ES-I3 (cell line): Measurements from ENCODE around the gene CREB1.

Experiments
- H3K36me3 ChIP-seq: 2 replicates; pipeline ENCODE4 v1.6.1; 2013; ENCODE audit warnings: mild to moderate bottlenecking, low read length, control low read depth, moderate library complexity; ENCODE audit not compliant: insufficient read depth
- H3K4me1 ChIP-seq: 2 replicates; pipeline ENCODE4 v1.6.1; 2013; ENCODE audit warnings: mild to moderate bottlenecking, control low read depth, low read length; ENCODE audit not compliant: insufficient read depth
- H3K9ac ChIP-seq: 2 replicates; pipeline ENCODE4 v1.6.1; 2013; ENCODE audit warnings: low read depth, mild to moderate bottlenecking, low read length, moderate library complexity
- H3K9me3 ChIP-seq: 2 replicates; pipeline ENCODE4 v1.6.1; 2013; ENCODE audit warnings: mild to moderate bottlenecking, low read length, moderate library complexity; ENCODE audit not compliant: control insufficient read depth, insufficient read depth

CREB1 gene

DNA sequence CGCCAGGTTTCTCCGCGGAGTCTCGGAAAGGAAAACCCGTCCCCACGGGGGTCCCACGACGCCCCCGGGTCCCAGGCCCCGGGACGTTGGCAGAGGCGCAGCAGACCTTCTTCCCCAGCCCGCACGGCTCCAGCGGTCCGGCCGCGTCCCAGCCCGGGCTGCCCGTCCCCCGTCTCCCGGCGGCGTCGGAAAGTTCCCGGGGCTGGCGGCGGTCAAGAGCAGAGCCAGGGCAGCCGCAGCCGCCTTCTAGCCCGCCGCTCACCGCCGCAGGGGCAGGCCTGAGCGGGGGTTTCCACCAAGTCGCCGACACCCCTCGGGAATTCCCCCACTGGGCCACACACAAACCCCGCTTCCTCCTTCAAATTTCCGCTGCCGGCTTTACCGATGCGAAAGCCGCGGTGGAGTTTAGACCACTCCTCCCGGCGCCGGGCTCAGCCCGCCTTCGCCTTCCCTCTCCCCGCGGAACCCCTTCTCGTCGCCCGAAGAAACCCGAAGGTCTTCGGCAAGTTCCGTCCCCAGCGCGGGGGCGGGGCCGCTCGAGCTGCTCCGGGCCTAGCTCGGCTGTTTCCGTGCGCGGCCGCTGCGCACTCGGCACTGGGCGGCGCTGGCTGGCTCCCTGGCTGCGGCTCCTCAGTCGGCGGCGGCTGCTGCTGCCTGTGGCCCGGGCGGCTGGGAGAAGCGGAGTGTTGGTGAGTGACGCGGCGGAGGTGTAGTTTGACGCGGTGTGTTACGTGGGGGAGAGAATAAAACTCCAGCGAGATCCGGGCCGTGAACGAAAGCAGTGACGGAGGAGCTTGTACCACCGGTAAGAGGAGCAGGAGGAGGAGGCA lies at the start of gene CREB1:
TSS of gene CREB1 (plus strand) at position 633 of the 830 bp plus-strand sequence. CDS start 25,674 bp downstream, outside the sequence.
- Histone ChIP-seq H3K9me3 (no peaks in the 10 kb centered on the region), H3K4me1 (peaks cover 8% of the 10 kb centered on the region; the same call in 1 of the 2 replicates), H3K9ac (peak within 1 kb of the TSS; percentile 84), H3K36me3 (no peaks in the 10 kb centered on the region)

DNA sequence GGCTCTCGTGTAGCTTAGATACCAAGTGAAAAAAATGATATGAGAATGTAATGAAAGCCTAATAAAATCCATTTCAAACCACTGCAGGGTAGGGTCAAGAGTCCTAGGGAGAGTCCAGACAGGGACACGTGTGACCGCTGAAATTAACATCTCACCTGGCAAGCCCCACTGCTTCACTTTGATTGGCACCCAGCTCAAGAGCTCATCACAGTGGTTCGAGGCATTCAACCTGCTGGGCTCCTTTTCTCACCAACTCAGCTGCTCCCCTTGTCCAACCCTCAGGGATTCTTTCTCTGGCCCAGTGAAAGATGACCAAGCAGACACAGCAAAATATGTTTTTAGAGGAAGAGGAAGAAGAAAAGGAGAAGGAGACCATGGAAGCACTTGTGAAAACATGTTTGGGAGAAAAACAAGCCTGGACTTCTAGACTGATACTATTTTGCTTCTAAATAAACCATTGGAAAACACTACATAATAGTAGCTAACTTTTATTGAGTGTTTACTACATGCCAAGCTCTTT lies 49.2 kb upstream of the CREB1 start:
- no peak overlapping the region for H3K9ac ChIP-seq
- H3K4me1 ChIP-seq: peaks cover 12% of the 10 kb centered on the region
- H3K36me3 ChIP-seq: no peaks in the 10 kb centered on the region
- H3K9me3 ChIP-seq: no peaks in the 10 kb centered on the region

- H3K9me3 ChIP-seq: no peaks in the 10 kb centered on the region
- no peaks in the 10 kb centered on the region for H3K36me3 ChIP-seq
- peaks cover 12% of the 10 kb centered on the region for H3K4me1 ChIP-seq
- H3K9ac ChIP-seq: no peak overlapping the region
These were observed 47.8 kb upstream of the CREB1 start for GRCh38 chr2:207481924-207482323.

- Histone ChIP-seq H3K4me1 (peaks cover 13% of the 10 kb centered on the region), H3K9me3 (no peaks in the 10 kb centered on the region), H3K36me3 (no peaks in the 10 kb centered on the region), H3K9ac (no peak overlapping the region)
These were observed 47.1 kb upstream of the CREB1 start for GRCh38 chr2:207482630-207483029.

GRCh38 chr2:207483066-207483465 lies 46.7 kb upstream of the CREB1 start:
- no peaks in the 10 kb centered on the region for H3K36me3 ChIP-seq
- no peaks in the 10 kb centered on the region for H3K9me3 ChIP-seq
- H3K9ac ChIP-seq: no peak overlapping the region
- peaks cover 17% of the 10 kb centered on the region for H3K4me1 ChIP-seq

- H3K9ac ChIP-seq: no peak overlapping the region
- no peaks in the 10 kb centered on the region for H3K9me3 ChIP-seq
- peaks cover 20% of the 10 kb centered on the region for H3K4me1 ChIP-seq
- no peaks in the 10 kb centered on the region for H3K36me3 ChIP-seq
These were observed 46.3 kb upstream of the CREB1 start for GRCh38 chr2:207483477-207483876.

- Histone ChIP-seq H3K9me3 (no peaks in the 10 kb centered on the region), H3K4me1 (peaks cover 12% of the 10 kb centered on the region), H3K9ac (no peak overlapping the region), H3K36me3 (no peaks in the 10 kb centered on the region)
These were observed 45.0 kb upstream of the CREB1 start for GRCh38 chr2:207484444-207485391.

DNA sequence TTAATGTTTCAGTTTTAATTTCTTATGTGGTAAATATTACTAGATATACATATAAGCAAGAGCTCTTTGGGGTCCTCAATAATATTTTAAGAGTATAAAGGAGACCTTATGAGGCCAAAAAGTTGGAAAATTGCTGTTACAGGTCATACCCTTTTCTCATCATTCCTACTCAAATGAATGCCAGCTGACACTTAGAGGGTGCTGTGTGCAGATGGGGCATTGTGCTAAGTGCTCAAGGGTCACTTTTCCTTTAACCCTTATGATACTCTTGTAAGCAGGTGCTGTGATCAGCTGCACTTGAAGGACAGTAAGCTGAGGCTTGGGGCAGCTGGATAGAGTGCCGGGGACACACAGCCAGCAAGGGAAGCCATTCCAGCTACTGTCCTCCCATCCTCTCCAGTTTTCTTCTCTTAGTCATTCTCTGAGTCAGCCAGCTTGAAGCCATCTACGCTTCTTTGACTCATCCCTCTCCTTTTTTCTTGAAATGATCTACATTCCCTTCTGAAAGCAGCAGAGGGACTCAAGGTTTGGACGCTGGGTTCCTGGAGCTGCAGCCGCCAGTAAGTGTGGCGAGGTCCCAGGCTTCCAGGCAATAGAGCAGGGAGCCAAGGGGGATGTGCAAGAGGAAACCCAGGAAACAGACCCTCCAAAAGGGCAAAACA lies 42.0 kb upstream of the CREB1 start:
- H3K9me3 ChIP-seq: no peaks in the 10 kb centered on the region
- no peaks in the 10 kb centered on the region for H3K36me3 ChIP-seq
- peaks cover 14% of the 10 kb centered on the region; the same call in 1 of the 2 replicates for H3K4me1 ChIP-seq
- no peak overlapping the region for H3K9ac ChIP-seq

DNA sequence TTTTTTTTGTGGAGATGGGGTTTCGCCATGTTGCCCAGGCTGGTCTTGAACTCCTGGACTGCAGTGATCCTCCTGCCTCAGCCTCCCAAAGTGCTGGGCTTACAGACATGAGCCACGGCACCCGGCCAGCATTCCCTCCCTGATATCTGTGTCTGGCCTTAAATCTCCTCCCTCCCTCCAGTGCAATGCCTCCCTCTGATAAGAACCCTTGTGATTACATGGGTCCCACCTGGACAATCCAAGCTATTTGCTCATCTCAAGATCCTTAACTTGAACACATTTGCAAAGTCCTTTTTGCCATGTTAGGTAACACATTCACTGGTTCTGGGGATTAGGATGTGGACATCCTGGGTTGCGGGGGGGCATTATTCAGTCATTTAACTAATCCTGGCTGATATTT lies 40.5 kb upstream of the CREB1 start:
- Histone ChIP-seq H3K9me3 (no peaks in the 10 kb centered on the region), H3K9ac (no peak overlapping the region), H3K4me1 (peaks cover 17% of the 10 kb centered on the region), H3K36me3 (no peaks in the 10 kb centered on the region)

GRCh38 chr2:207490441-207490840 lies 39.3 kb upstream of the CREB1 start:
- peaks cover 19% of the 10 kb centered on the region for H3K4me1 ChIP-seq
- no peak overlapping the region for H3K9ac ChIP-seq
- H3K9me3 ChIP-seq: no peaks in the 10 kb centered on the region
- H3K36me3 ChIP-seq: no peaks in the 10 kb centered on the region

- Histone ChIP-seq H3K9me3 (no peaks in the 10 kb centered on the region), H3K4me1 (peaks cover 19% of the 10 kb centered on the region), H3K36me3 (no peaks in the 10 kb centered on the region), H3K9ac (no peak overlapping the region)
These were observed 38.7 kb upstream of the CREB1 start for GRCh38 chr2:207491086-207491485.

- Histone ChIP-seq H3K9ac (no peak overlapping the region), H3K4me1 (peaks cover 19% of the 10 kb centered on the region), H3K9me3 (no peaks in the 10 kb centered on the region), H3K36me3 (no peaks in the 10 kb centered on the region)
These were observed 37.8 kb upstream of the CREB1 start for GRCh38 chr2:207491956-207492355.

GRCh38 chr2:207492461-207492860 lies 37.3 kb upstream of the CREB1 start:
- H3K9me3 ChIP-seq: no peaks in the 10 kb centered on the region
- H3K9ac ChIP-seq: no peak overlapping the region
- peaks cover 19% of the 10 kb centered on the region for H3K4me1 ChIP-seq
- no peaks in the 10 kb centered on the region for H3K36me3 ChIP-seq

GRCh38 chr2:207494137-207494536 lies 35.6 kb upstream of the CREB1 start:
- Histone ChIP-seq H3K36me3 (no peaks in the 10 kb centered on the region), H3K9me3 (no peaks in the 10 kb centered on the region), H3K4me1 (peaks cover 16% of the 10 kb centered on the region), H3K9ac (no peak overlapping the region)
